Liver (tissue), 3 donors: ENCODE results near the gene CARD19.

Experiments used
- ATF3 ChIP-seq: IDR thresholded peaks from 2 replicates; pipeline ENCODE4 v1.6.1; 2016; ENCODE audit warnings: antibody characterized with exemption
- CTCF ChIP-seq: fragments of 150-350 bp; IDR thresholded peaks from 2 replicates; pipeline ENCODE4 v1.5.1; 2017; ENCODE audit warnings: improper control_type of control experiment, low read depth, low read length; ENCODE audit not compliant: missing input control
- GABPA ChIP-seq, 2 donors: IDR thresholded peaks in 1 of 2; conservative IDR thresholded peaks in 1 of 2; 2 replicates each; pipeline ENCODE4 v1.6.1; 2016; ENCODE audit warnings: antibody characterized with exemption in 2 of 2, mild to moderate bottlenecking in 1 of 2, moderate library complexity in 1 of 2
- JUND ChIP-seq, 2 donors: IDR thresholded peaks; 2 replicates each; pipeline ENCODE4 v1.6.1; 2016; ENCODE audit warnings: antibody characterized with exemption in 2 of 2
- MAX ChIP-seq: IDR thresholded peaks from 2 replicates; pipeline ENCODE4 v1.6.1; 2016; ENCODE audit warnings: antibody characterized with exemption
- RAD21 ChIP-seq, 2 donors: IDR thresholded peaks; 2 replicates each; pipeline ENCODE4 v1.6.1; 2016; ENCODE audit warnings: antibody characterized with exemption in 2 of 2, mild to moderate bottlenecking in 2 of 2
- REST ChIP-seq: IDR thresholded peaks from 2 replicates; pipeline ENCODE4 v1.6.1; 2016; ENCODE audit warnings: antibody characterized with exemption, mild to moderate bottlenecking
- TAF1 ChIP-seq: conservative IDR thresholded peaks from 2 replicates; pipeline ENCODE4 v1.6.1; 2016; ENCODE audit warnings: antibody characterized with exemption, mild to moderate bottlenecking
- donor health status: healthy.
- donor health status: healthy.

GRCh38 chr9:93161786-93162562, 66.0 kb downstream of the CARD19 start:
- no peak for TF ChIP-seq CTCF
- TF ChIP-seq JUND (IDR thresholded peaks at IDR 0.05), result no peak
- no peak for TF ChIP-seq RAD21 (IDR thresholded peaks at IDR 0.05)
- TF ChIP-seq TAF1, result no peak
- no peak for TF ChIP-seq GABPA (IDR thresholded peaks at IDR 0.05 in 1 of 2, conservative IDR thresholded peaks at IDR 0.05 in 1 of 2)
- TF ChIP-seq ATF3, result no peak
- no peak for TF ChIP-seq REST
- no peak for TF ChIP-seq MAX
